ENCODE measurements around the gene S100A3. TPM values are rescaled to one million over a fixed set of nuclear protein-coding genes. Genes with fewer than 3 reads are reported as not detected.

The S100A3 gene
- total and polyA plus RNA-seq, 2 of the 13 experiments (the other 11 are each of a cell fraction or from before 2014, with no cell fraction given): 2.5 to 4.5 TPM

DNA sequence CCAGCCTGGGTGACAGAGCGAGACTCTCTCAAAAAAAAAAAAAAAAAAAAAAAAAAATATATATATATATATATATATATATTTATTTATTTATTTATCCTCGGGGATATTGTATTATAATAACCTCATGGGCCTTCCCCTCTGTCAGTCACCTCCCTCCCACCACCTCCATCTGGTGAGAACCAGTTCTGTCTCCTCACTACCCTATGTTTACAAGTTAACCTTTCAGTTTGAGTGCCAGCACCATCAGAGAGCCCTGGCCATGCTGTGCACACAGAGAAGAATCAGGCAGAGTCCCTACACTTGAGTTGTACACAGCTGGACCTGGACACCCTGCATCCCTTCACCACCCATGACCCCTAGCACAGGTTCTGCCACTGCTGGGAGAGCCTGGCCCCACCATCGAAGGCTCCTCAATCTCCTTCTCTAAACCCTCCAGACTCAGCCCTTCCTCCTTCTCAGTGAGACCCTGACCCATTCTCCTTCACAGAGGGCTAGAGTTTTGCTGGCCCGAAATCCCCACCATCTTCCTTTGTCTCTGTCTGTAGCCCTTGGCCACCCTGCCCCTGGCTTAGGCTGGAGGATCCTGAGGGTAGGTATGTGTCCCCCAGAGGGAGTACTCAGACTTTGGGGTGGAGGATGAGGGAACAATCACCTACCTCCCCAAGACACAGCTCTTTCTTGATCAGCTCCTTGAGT is 9.5 kb downstream of the S100A3 start (continued):
- TF ChIP-seq, protein P1, sequence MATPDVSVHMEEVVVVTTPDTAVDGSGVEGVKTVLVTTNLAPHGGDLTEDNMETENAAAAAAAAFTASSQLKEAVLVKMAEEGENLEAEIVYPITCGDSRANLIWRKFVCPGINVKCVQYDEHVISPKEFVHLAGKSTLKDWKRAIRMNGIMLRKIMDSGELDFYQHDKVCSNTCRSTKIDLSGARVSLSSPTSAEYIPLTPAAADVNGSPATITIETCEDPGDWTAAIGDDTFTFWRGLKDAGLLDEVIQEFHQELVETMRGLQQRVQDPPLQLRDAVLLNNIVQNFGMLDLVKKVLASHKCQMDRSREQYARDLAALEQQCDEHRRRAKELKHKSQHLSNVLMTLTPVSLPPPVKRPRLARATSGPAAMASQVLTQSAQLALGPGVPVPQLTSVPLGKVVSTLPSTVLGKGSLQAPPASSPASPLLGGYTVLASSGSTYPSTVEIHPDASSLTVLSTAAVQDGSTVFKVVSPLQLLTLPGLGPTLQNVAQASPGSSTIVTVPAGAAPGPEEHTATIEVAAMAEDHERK (CRISPR knock-in tag; IDR thresholded peaks at IDR 0.05; ENCODE audit: low read depth): no peak
- TF ChIP-seq, protein P2, sequence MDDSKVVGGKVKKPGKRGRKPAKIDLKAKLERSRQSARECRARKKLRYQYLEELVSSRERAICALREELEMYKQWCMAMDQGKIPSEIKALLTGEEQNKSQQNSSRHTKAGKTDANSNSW (CRISPR knock-in tag; IDR thresholded peaks at IDR 0.05; ENCODE audit: borderline replicate concordance): no peak

DNA sequence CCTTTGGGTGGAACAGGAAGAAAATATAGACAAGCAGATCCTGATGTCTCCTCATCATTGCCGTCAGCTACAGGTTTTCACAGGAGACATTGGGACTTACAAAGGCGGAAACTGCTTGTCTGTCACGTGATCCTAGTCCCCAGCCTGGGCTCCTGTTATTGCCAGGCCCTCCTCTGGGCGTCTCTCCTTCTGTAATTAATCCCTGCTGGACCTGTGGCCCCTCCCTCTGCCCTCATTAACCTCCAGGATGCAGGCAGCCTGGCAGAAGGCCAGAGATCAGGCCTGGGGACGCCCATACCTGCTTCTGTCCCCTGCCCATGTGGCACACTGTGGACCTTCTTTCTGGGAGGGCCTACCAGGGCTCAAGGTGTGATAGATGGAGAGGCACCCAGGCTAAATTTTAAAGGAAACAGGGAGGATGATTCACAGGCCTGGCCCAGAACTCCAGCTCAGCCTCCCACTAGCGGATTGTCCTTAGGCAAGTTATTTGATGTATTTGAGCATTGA is 10.7 kb downstream of the S100A3 start:
- Histone ChIP-seq H3K9me3 (ENCODE audit: low read length) (no peaks in the 10 kb centered on the region), H3K4me2 (ENCODE audit: low read depth, low read length) (peak overlapping the region; percentile 15), H3K4me1 (ENCODE audit: insufficient read depth, low read length) (peaks cover 90% of the 10 kb centered on the region), H3K27me3 (ENCODE audit: control insufficient read depth in 1 of 2, insufficient read depth in 2 of 2, low read length in 2 of 2) (peaks cover 0 to 10% of the 10 kb centered on the region in 2 experiments; a peak in 2 of 5 replicates), H3K36me3 (replicated peaks in 1 of 2; ENCODE audit: control insufficient read depth in 1 of 2, insufficient read depth in 2 of 2, low read length in 2 of 2) (no peaks in the 10 kb centered on the region), H3K4me3 (replicated peaks in 1 of 3; ENCODE audit: insufficient read depth in 1 of 3, low read depth in 2 of 3, low read length in 3 of 3) (no peak overlapping the region), H3K9ac (ENCODE audit: insufficient read depth, low read depth, low read length) (no peak overlapping the region), H2AFZ (ENCODE audit: low read length) (no peak overlapping the region), H3K27ac (ENCODE audit: extremely low read length, insufficient read depth, low read length) (no peak overlapping the region), H3K79me2 (ENCODE audit: insufficient read depth, low read length) (no peaks in the 10 kb centered on the region), H4K20me1 (ENCODE audit: insufficient read depth, low read length) (no peaks in the 10 kb centered on the region)
- BruUV-seq (replicated peaks): no TSS peak
- POLR2A ChIA-PET: interaction anchor here (0.7 to 0.8 kb wide), 2 partner anchors 28 to 96 kb away, joined by 4 read pairs; partner anchors contain the start of gene CHTOP
- 40% methylated on average over 2 of the region's 6 CpGs for WGBS (ENCODE audit: low lambda C conversion rate)
- in situ Hi-C loops (cut with HindIII; ENCODE audit: extremely low pct_ligation_motif_present, low pct_unique_long_range_greater_than_20kb): no loop called here
- ATAC-seq (peak; percentile 33), DNase-seq (ENCODE audit: low spot score) (peak; percentile 50), FAIRE-seq (no peak)
- intact Hi-C loops (cut with micrococcal nuclease; ENCODE audit: unreplicated experiment): no loop called here
- CTCF ChIA-PET (ENCODE audit: low intra/inter-chr PET ratio, low total read pairs): no interaction called here
- peak; percentile 41; the same call in 1 of the 2 replicates for TF ChIP-seq ZFX (CRISPR knock-in tag; IDR thresholded peaks at IDR 0.05; ENCODE audit: low read depth)
- TF ChIP-seq RARA (CRISPR knock-in tag; IDR thresholded peaks at IDR 0.05): peak; percentile 15; the same call in 1 of the 2 replicates
- TF ChIP-seq, protein P3, sequence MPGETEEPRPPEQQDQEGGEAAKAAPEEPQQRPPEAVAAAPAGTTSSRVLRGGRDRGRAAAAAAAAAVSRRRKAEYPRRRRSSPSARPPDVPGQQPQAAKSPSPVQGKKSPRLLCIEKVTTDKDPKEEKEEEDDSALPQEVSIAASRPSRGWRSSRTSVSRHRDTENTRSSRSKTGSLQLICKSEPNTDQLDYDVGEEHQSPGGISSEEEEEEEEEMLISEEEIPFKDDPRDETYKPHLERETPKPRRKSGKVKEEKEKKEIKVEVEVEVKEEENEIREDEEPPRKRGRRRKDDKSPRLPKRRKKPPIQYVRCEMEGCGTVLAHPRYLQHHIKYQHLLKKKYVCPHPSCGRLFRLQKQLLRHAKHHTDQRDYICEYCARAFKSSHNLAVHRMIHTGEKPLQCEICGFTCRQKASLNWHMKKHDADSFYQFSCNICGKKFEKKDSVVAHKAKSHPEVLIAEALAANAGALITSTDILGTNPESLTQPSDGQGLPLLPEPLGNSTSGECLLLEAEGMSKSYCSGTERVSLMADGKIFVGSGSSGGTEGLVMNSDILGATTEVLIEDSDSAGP (CRISPR knock-in tag; IDR thresholded peaks at IDR 0.05; ENCODE audit: borderline replicate concordance): peak; percentile 26; the same call in 1 of the 2 replicates
- no peak for TF ChIP-seq ZNF644 (CRISPR knock-in tag; IDR thresholded peaks at IDR 0.05; ENCODE audit: low read depth)
- no peak for TF ChIP-seq TP53 (CRISPR knock-in tag; conservative IDR thresholded peaks at IDR 0.05)
- TF ChIP-seq, protein P4, sequence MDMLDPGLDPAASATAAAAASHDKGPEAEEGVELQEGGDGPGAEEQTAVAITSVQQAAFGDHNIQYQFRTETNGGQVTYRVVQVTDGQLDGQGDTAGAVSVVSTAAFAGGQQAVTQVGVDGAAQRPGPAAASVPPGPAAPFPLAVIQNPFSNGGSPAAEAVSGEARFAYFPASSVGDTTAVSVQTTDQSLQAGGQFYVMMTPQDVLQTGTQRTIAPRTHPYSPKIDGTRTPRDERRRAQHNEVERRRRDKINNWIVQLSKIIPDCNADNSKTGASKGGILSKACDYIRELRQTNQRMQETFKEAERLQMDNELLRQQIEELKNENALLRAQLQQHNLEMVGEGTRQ (IDR thresholded peaks at IDR 0.05; ENCODE audit: low read depth, low read length): peak; percentile 80
- TF ChIP-seq, protein P4 (CRISPR knock-in tag; IDR thresholded peaks at IDR 0.05; ENCODE audit: borderline replicate concordance): peak; percentile 58; the same call in 1 of the 2 replicates
- TF ChIP-seq RAD51 (IDR thresholded peaks at IDR 0.05; ENCODE audit: borderline replicate concordance): peak; percentile 92
- TF ChIP-seq, protein P5, sequence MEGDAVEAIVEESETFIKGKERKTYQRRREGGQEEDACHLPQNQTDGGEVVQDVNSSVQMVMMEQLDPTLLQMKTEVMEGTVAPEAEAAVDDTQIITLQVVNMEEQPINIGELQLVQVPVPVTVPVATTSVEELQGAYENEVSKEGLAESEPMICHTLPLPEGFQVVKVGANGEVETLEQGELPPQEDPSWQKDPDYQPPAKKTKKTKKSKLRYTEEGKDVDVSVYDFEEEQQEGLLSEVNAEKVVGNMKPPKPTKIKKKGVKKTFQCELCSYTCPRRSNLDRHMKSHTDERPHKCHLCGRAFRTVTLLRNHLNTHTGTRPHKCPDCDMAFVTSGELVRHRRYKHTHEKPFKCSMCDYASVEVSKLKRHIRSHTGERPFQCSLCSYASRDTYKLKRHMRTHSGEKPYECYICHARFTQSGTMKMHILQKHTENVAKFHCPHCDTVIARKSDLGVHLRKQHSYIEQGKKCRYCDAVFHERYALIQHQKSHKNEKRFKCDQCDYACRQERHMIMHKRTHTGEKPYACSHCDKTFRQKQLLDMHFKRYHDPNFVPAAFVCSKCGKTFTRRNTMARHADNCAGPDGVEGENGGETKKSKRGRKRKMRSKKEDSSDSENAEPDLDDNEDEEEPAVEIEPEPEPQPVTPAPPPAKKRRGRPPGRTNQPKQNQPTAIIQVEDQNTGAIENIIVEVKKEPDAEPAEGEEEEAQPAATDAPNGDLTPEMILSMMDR (CRISPR knock-in tag; IDR thresholded peaks at IDR 0.05): peak; percentile 22; the same call in 1 of the 2 replicates
- 0 out of 2 replicates have a peak, but pooled peaks have one; percentile 25 for TF ChIP-seq NR2C2 (CRISPR knock-in tag; IDR thresholded peaks at IDR 0.05; ENCODE audit: borderline replicate concordance)
- no peak for TF ChIP-seq MAF1 (CRISPR knock-in tag; IDR thresholded peaks at IDR 0.05; ENCODE audit: borderline replicate concordance)
- TF ChIP-seq ZNF670 (CRISPR knock-in tag; IDR thresholded peaks at IDR 0.05; ENCODE audit: borderline replicate concordance): no peak

Measured in HepG2 (cell line).